Muscle of arm (tissue), 12 donors: ENCODE measurements around the gene MORN5. TPM values are rescaled to one million over a fixed set of nuclear protein-coding genes. Genes with fewer than 3 reads are reported as not detected.

Source experiments
- DNase-seq: peaks from one replicate; pipeline ENCODE4 v3.0.0-alpha.2; 2013
- polyA plus RNA-seq, 12 donors: library from polyadenylated mRNA; unstranded; fragments of 120-200 nt; gene quantifications; one replicate each; pipeline ENCODE4 v1.2.1, GENCODE V29; 2013; ENCODE audit not compliant: insufficient read length in 12 of 12

The MORN5 gene
- polyA plus RNA-seq, 12 donors = 0.31 to 0.57 (median 0.43) TPM; not detected in 8

DNA sequence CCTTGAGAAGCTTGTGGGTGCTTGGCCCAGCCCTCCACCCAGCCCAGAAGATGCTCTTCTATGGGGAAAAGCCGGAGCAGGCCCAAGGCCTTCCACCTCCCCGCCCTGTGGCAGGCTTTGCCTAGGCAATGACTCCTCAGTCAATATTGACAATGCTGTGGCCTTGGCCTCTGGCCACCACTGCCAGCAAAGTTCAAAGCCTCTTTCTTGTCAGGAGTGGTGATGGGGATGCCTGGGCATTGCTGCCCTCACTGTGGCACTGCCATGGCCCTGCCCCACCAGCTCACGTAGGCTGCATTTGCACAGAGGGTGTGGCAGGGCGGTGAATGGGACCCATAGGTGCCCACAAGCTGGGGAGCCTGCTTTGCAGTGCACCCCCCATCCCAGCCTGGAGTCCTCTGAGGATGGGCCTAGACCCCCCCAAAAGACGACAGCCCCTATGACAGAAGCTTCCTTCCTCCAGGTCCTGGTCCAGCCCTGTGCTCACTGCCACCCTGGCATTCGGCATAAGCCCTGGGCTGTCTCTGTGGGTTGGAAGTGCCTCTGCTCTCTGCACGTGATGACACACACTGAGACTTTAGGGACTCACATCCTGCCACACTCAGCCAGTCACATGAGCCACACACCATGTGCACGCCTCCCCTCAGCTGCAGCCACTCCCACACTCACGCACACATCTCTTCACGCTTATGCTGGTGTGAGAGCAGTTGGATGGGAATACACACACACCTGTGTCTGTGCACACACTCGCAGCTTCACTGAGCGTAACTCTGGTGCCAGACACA, 31.1 kb downstream of the MORN5 start:
- DNase-seq = no peak

DNA sequence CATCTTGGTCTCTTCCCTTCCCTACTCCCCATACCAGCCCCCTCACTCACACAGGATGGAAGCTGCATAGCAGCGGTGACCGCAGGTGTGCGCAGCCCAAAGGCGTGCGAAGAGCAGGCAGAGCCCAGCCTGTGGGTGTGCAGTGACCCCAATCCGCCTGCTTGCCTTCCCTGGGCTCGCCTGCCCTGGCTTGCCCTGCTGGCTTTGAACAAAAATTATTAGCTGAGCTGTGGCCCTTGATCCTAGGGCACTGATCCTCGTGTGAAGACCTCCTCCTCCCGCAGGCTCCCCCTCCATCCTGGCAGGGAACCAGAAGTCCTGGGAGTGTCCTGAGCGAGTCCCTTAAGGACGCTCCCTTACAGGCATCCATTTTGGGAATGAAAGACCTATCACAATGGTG, 31.9 kb downstream of the MORN5 start:
- no peak for DNase-seq

DNA sequence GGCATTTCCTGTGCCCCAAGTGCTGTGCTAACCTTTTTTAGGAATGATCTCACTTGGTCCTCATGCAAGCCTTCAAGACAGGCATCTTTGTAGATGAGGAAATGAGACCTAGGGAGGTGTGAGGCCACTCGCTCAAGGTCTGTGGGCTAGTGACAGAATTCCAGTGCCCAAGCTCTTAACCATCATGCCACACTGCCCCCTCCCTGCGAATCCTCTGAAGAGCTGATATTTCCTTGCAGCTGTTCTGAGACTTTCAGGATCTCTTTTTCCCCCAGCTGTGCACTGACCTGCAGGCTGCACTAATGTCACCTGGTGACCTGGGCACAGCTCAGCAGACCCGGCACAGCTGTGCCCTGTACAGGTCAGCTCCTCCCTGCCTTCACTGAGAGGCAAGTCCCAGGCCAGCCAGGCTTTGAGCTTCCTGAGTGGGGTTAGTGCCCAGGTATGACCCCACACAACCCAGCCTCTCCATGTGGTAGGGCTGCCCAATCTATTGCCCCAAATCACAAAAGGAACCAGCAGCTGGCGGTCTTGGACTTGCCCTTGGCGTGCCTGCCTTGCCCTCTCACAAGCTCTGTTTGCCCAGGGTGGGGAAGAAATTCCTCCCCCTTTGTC, 32.7 kb downstream of the MORN5 start:
- no peak for DNase-seq

DNA sequence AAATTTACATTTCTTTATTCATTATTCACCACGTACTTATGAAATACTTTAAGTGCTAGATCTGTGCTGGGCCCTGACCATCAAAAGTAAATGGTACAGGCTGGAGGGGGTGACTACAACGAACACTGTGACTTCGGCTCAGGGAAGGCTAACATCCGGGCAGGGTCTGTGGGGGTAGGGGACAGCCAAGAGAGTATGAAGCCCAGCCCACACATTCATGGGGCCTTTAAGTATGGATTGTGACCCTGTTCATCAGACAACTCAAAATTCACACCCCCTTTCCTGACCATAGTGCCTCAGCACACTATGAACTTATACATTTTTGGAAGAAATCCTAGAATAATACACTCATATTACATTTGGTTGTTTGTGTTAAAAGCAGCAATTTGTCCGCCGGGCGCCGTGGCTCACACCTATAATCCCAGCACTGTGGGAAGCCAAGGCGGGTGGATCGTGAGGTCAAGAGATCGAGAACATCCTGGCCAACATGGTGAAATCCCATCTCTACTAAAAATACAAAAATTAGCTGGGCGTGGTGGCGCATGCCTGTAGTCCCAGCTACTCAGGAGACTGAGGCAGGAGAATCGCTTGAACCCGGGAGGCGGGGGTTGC, 33.3 kb downstream of the MORN5 start:
- DNase-seq = no peak

DNA sequence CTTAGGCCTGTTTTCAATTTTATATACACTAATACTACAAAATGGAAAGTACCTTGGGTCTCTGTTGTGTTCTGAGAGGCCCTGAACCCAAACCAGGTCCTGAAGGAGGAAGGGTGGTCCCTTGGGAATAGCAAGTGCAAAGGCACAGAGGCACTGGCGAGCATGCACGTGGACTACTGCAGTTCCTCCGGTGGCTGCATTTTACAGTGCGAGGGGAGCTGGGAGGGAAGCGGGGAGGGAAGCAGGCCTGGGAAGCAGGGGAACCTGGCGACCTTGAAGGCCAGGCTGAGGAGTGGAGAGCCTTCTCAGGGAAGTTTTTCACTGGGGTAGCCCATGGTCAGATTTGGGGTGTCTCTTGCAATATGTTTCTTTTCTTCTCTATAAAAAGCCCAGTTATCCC, 33.9 kb downstream of the MORN5 start:
- DNase-seq = no peak

DNA sequence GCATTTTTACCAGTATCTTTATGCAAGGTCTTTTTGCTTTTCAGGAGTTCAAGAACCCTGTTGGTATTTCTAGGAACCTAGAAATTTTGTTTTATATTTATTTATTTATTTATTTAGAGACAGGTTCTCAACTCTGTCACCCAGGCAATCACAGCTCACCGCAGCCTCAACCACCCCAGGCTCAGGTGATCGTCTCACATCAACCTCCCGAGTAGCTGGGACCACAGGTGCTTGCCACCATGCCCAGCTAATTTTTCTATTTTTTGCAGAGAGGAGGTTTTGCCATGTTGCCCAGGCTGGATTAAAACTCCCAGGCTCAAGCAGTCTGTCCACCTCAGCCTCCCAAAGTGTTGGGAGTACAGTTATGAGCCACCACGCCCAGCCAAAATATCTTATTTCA, 36.2 kb downstream of the MORN5 start:
- DNase-seq = no peak

DNA sequence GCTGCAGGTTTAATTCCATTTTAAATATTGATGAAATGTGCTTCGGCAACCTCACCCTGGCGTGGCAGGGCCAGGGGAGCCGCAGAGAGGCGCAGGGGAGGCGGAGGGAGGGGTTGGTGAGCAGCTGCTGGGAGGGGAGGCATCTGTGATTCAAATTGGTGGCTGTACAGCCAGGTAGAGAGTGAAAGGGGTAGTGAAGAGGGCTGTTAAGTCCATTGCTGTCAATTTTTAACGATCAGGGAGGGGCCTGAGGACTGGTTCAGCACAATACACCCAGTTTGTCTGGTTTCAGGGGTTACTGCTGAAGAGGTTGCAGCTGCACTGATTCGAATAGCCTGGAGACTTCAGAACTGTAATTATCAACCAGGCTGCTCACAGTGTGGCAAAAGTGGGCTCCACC, 37.7 kb downstream of the MORN5 start:
- no peak for DNase-seq

DNA sequence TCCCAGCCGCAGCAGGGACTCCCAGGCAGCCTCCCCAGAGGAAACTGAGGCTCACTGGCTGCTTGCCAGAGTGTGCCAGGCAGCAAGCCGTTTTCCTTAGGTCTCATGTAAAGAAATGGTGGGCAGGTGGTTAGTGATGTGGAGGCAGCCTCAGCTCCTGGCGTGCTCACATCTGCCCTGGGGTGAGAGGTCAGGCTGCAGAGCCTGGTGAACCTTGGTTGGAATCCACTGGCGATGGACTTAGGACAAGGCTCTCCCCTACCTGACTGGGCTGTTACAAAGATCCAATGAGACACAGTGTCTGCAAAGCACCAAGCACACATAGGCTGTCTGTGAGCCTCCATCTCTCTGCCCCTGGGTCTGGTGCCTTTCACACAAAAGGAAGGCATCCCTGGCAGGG, 38.2 kb downstream of the MORN5 start:
- DNase-seq = no peak

DNA sequence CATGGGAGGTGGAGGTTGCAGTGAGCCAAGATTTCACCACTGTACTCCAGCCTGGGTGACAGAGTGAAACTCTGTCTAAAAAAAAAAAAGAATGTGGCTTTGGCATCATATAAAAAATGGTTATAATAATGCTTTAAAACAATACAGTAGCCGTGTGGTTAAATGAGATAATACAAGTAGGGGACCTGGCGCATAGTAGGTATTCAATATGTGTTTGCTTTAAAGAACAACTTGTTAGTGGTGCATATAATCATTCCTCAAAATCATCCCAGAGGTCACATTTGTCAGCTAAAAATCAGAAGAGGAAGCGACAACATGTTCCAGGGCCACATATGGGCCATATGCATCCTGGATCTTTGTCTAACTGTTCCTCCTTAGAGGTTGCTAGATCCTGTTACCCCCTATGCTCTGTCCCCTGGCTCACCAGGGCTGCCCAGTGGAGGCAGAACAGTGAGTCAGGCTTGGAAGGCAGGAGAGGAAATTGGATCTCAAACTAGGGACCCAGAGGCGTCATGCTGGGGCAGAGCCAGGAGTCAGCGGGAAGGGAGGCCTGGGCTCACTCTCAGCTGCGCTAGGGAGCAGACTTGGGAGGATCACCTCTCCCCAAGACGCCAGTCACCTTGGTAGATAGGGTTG, 41.4 kb downstream of the MORN5 start:
- DNase-seq = peak; percentile 41

DNA sequence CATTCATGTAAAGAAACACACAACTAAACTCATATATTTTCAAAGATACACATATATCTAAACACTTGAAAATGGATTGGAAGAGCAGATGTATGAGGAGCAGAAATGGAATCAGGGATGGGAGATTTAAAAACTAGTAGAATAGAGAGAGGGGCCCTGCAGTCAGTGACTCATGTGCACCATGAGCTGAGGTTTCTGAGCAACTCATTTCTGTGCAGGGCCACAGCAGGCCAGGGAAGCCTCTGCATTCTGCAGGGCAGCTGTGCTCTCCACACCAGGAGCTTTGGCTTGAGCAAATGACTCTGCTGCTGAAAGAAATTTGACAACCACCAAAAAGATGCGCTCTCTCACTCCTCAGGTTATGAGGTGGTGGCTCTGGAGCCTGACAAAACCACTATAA, 41.9 kb downstream of the MORN5 start:
- DNase-seq = no peak

DNA sequence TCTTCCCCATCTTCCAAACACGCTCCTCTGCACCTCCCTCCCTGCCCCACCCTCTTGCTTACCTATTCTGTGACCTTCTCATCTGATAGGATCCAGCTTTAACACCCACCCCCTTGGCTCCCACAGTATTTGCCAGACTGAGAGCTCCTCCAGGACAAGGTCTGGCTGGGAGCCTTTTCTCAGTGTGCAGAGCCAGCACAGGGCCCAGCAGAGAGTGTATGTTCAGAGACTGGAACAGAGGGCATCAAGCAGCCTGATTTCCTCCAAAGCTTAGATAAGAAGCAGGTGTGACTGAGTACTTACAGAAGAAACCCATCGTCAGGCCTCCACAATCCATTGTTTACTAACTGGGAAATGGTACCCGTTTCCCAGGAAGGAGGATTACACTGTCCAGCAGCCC, 42.4 kb downstream of the MORN5 start:
- DNase-seq = no peak

DNA sequence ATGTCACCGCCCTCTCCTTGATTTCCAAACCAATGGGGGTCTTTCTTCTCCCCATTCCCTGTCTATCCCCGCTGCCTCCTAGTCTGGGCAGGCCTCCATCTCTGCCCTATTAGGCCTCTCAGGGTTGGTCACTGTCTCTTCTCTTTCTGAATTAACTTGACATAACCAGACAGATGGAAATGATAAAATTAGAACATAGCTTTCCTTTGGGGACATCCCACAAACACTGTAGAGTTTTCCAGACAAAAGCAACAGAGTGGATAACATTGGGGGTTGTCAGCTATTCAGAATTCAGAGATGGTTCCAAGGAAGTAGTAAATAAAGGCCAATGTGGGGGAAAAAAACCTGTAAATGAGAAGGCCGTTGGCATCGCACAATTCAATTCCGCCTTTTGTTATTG, 44.3 kb downstream of the MORN5 start:
- peak; percentile 50 for DNase-seq

DNA sequence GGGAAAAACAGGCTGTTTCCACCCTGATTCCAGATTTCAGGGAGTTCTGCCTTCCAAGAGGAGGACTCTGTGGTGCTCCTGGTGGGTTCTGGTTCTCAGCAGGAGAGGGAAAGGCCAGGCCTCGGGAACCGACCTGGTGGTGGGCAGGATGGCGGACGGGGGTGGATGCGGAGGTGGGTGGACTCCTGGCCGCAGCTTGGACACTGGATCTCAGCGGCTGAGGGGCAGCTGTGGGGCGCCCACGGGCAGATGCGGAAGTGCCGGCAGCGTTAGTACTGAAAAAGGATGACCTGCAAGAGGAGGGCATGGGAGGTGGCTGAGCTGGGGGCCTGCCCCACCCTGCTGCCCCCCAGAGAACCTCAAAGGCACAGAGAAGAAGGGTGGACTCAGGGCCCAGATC, 44.8 kb downstream of the MORN5 start:
- DNase-seq = no peak

DNA sequence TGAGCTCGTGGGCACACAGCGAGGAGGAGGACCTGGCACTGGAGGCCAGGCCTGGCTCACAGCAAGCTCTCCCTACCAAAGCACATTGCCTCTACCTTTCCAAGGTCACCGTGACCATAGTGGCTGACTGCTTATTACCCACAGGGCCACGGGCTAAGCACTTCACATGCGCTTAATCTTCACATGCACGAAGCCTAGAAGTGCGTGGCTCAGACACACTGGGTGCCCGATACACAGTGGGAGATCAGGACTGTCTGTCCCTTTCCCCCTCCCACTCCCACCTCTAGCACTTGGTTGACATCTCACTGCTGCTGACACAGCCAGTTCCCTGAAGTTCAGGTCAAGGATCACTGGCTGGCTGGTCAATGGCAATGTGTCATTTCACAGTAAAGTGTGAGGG, 45.5 kb downstream of the MORN5 start:
- no peak for DNase-seq

DNA sequence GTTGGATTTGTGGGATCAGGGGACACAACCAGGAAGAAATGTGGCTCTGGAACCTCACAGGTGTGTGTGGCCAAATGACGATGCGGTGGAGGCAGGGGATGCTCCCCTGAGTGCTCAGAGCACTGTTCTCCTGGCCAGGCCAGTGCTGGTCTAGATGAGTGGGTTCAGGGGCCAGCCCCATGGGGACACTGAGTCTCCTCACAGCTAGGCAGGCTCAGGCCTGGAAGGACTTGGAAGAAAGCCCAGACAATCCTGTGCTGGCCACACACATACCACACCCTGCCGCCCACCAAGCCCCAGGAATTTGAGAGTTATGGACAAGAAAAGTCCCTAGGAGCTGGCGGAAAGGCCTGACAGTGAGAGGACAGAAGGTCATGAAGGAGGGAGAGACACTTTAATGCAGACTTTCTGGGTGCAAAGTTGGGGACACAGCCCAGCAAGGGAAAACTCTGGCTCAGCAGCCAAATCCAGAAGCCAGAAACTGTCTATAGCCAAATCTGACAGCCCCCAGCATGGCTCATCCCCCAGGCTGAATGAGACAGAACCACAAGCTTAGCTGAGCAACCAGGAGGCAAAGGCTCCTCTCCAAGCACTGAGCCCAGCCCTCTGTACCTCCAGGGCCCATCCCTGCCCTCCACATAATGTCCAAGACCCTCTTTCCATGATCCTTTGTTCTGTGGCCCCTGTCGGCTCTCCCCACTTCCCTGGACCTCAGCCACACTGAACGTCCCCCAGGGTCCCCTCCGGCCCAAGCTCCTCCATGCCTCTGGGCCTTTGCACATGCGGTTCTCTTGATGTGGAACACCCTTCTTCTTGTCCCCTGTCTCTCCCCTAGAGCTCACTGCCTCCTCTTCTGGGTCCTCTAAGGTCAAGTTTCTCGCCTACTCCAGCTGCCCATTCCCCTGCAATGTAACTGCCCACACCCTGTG, 46.7 kb downstream of the MORN5 start:
- DNase-seq = no peak

DNA sequence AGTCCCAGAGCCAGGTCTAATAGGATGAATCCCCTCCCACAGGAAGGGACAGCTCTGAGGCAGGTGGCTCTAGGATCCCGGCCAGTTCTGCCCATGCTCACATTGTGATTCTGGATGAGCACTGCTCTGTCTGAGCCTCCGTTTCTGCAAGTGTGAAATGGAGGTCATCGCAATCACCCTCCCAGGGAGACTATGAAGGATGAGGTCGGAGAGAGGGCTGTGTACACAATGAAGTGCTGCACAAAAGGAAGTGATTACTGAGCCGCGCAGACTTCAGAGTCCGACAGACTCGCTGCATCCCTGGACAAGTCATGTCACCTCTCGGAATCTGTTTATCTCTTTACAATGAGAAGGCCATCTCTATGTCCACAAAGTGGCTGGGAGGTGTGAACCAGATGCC, 47.4 kb downstream of the MORN5 start:
- DNase-seq = no peak

DNA sequence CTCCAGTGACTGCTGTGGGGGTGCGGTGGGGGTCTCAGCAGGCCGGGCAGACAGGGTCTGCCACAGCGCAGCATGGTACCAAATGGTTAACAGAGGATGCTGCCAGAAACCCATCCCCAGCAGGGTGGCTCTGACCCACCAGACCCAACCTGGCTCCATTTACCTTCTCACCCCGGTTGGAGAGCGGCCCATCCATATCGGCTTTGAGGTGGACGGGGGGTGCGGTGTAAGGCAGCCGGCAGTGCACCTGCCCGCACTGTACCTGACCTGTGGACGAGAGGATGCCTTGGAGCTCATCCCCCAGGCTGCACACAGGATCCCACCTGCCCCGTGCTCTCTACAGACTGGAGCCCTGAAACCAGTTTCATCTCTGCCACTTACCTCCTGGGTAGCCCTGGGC, 49.7 kb downstream of the MORN5 start:
- no peak for DNase-seq

DNA sequence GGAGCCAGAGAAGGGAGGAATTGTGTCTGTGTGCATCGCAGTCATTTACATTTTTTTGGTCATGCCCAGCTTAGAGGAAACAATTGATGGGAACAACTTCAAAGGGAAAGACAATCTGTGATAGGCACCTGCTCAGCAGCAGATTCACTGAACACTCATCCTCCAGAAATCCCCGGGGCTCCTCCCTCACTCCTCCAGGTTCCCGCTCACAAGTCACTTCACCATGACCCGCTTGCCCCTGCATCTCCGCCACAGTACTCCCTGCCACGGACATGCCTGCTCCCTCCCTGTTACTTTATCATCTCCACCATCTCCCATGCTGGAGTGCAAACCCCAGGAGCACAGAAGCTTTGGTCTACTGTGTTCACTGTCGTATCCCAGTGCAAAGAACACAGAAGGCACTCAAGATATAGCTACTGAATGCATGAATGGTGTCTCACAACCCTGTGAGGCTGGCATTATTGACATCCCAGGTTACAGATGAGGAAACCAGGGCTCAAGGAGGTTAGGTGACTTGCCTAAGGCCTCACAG, 52.8 kb downstream of the MORN5 start:
- DNase-seq = no peak

DNA sequence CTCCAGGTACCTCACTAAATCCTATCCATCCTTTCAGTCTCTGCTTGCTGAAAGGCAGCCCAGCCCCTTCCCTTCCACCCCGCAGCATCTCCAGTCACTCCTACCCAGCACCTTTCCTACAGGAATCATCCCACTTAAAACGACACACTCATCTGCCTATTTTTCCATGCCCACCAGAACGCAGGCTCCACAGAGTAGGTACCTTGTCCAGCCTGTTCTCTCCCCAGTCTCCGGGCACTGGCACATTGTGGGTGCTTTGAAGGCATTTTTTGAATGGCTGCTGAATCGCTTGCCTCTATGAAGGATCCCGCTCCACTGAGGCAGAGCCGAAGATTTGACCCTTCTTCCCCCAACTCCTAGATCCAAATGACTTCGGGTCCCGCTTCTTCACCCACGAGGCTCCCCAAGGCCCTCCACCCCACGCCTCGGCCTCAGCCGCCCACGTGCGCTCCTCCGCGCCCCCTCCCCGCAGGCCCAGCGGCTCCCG, 53.4 kb downstream of the MORN5 start:
- no peak for DNase-seq

DNA sequence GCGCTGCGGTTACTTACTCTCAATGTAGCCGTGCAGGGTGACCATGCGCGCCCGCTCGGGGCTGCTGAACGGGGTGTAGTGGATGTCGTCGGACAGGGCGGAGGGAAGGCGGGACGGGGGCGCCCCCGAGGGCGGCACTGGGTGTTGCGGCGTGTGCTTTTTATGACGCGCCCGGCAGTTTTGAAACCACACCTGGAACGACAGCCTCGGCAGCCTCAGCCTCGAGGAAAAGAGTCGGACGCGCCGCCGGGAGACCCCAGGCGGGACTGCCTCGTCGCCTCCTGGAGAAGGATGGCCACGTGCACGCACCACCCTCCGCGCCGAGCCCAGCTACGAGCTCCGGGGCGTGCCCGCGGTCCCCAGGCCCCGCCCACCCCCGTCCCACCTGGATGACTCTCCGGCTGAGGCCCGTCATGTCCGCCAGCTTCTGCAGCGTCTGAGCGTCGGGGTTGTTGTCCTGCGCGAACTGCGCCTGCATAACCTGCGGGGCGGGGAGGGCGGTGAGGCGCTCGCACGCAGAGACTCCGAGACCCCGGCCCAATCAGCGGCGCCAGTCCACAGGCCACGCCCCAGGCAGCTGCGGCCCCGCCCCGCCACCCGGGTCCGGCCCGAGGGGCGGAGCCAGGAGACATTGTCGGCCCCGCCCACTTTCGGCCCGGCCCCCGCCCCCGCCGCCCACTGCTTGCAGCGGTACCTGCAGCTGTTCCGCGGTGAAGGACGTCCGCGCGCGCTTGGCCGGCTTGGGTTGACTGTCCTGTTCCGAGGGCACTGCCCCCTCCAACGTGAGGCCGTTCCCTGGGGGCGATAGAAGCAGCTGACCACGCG, 54.1 kb downstream of the MORN5 start:
- DNase-seq = no peak
